Lower leg skin (tissue), 3 donors: ENCODE measurements around the gene MNT.

Experiments
- CTCF ChIP-seq, 3 donors: fragments of 450-650 bp; IDR thresholded peaks; one replicate each; pipeline ENCODE4 v1.5.1; 2016; ENCODE audit warnings: antibody characterized with exemption in 3 of 3, mild to moderate bottlenecking in 3 of 3, moderate library complexity in 2 of 3
- POLR2A ChIP-seq, 2 donors: fragments of 450-650 bp; IDR thresholded peaks; one replicate each; pipeline ENCODE4 v1.6.1; 2016 to 2017; ENCODE audit warnings: antibody characterized with exemption in 2 of 2, mild to moderate bottlenecking in 1 of 2, moderate library complexity in 1 of 2

- no peak for TF ChIP-seq CTCF (IDR thresholded peaks at IDR 0.05)
- TF ChIP-seq POLR2A (IDR thresholded peaks at IDR 0.05), result no peak
These were observed 4.7 kb downstream of the MNT start for GRCh38 chr17:2396192-2396567.
